Activated B cell treated with CpG ODN at 0.5 μM for 24 hours (primary cell): ENCODE results near the gene MPZL2. TPM values are rescaled to one million over a fixed set of nuclear protein-coding genes. Genes with fewer than 3 reads are reported as not detected.

Experiments
- ATAC-seq: fragments of 200-7000 bp; cut with Tn5 transposase; one replicate; pipeline ENCODE4 v1.10.0; 2021; ENCODE audit warnings: low read depth, mild to moderate bottlenecking, moderate library complexity
- CTCF ChIA-PET: fragments of 350-600 bp; sonication (Branson Sonifier 250); formaldehyde crosslinking; loops from one replicate; lab custom pipeline; 2021; ENCODE audit warnings: antibody characterized with exemption; lab: Charles Lee
- POLR2A ChIA-PET: fragments of 350-600 bp; sonication (Branson Sonifier 250); formaldehyde crosslinking; loops from one replicate; lab custom pipeline; 2021; ENCODE audit warnings: antibody characterized with exemption; lab: Charles Lee
- DNase-seq: peaks from one replicate; pipeline ENCODE4 v3.0.0; 2022
- H3K27ac Mint-ChIP-seq: one replicate; pipeline ENCODE4 v1.8.0; 2020; ENCODE audit warnings: mixed read lengths
- H3K27me3 Mint-ChIP-seq: one replicate; pipeline ENCODE4 v1.8.0; 2021; ENCODE audit warnings: mixed read lengths
- H3K36me3 Mint-ChIP-seq: one replicate; pipeline ENCODE4 v1.8.0; 2021; ENCODE audit warnings: low read depth, mixed read lengths
- H3K4me1 Mint-ChIP-seq: one replicate; pipeline ENCODE4 v1.8.0; 2021; ENCODE audit warnings: mixed read lengths
- H3K4me3 Mint-ChIP-seq: one replicate; pipeline ENCODE4 v1.8.0; 2020; ENCODE audit warnings: mild to moderate bottlenecking, mixed read lengths
- H3K9me3 Mint-ChIP-seq: one replicate; pipeline ENCODE4 v1.8.0; 2020; ENCODE audit warnings: mixed read lengths
- CTCF ChIP-seq: fragments of 200-600 bp; IDR thresholded peaks from one replicate; pipeline ENCODE4 v1.8.0; 2022; ENCODE audit warnings: antibody characterized with exemption, mild to moderate bottlenecking
- intact Hi-C: fragments of 100-400 bp; cut with micrococcal nuclease; formaldehyde crosslinking; loops from one replicate; pipeline ENCODE4 v1.15.1; 2024
- total RNA-seq: library from RNA; stranded (reverse); gene quantifications from 2 replicates; pipeline ENCODE4 v1.2.3, GENCODE V29; 2022

MPZL2 gene
- total RNA-seq, 1 donor from 2014 or later: not detected

DNA sequence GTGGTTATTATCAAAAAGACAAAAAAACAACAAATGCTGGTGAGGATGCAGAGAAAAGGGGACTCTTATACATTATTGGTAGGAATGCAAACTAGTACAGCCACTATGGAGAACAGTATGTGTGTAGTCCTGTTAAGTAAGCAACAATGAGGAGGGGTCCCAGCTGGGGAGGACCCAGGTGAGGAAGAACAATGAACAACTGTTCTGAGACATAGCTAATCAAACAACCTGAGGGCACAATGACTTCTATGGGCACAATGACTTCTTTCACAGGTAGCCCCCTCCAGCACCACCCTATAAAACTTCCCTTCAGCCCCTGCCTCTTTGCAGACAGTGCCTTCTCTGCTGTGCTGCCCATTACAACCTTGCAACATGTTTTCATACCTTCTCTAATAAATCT, 44.9 kb downstream of the MPZL2 start:
- Mint-ChIP-seq H3K27ac (no peak overlapping the region), H3K27me3 (peaks cover 50% of the 10 kb centered on the region), H3K4me3 (no peak overlapping the region), H3K9me3 (no peaks in the 10 kb centered on the region), H3K36me3 (no peaks in the 10 kb centered on the region), H3K4me1 (peaks cover 38% of the 10 kb centered on the region)
- ChIA-PET CTCF (no interaction called here), POLR2A (no interaction called here)
- no peak for DNase-seq
- intact Hi-C loops: no loop called here
- TF ChIP-seq CTCF: no peak
- no peak for ATAC-seq

GRCh38 chr11:118217575-118217974, 46.5 kb downstream of the MPZL2 start:
- no peak for ATAC-seq
- Mint-ChIP-seq H3K4me1 (peaks cover 47% of the 10 kb centered on the region), H3K27ac (no peak overlapping the region), H3K4me3 (no peak overlapping the region), H3K9me3 (no peaks in the 10 kb centered on the region), H3K27me3 (peaks cover 43% of the 10 kb centered on the region), H3K36me3 (no peaks in the 10 kb centered on the region)
- CTCF ChIA-PET: no interaction called here
- TF ChIP-seq CTCF: no peak
- DNase-seq: no peak
- intact Hi-C loops: no loop called here
- POLR2A ChIA-PET: interaction anchor here (0.5 kb wide), 1 partner anchor 55 kb away, joined by 3 read pairs; no protein-coding TSS in a partner anchor

DNA sequence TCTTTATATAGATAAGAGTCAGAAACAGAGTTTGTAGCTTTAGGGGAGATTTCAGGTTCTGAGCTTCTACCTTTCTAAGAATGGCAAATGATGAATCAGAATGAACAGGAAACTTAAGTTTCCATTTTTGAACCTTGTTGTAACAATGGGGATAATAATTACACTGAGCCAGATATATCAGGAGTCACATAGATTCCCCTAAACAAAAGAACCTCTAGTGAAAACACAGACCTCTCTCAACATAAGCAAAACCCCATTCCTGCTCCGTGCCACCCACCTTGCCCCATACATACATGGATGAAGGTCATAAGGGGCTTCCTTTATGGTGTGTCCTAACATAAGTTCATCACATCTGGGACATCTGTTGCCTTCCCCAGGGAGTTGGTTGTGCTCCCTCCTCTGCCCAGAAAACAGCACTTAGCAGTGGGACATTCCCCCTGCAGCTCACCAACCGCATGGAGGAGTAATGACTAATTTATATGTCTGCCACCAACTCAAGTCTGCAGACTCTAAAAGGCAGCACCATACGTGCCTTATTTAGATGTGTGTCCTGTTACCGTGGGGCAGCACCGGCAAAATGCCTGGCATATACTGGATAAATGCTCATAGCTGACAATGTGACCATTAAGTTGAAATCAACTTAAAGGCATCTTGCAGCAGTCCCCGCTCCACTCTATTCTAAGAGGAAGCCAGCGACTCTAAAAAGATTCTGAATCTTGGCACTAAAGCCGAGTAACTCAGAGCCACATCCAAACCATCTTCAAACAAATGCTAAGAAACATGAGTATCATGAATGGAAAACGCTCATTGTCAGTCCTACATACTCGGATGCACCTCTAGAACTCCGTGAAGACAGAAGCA, 47.2 kb downstream of the MPZL2 start:
- no peaks in the 10 kb centered on the region for H3K9me3 Mint-ChIP-seq
- ATAC-seq (peak; percentile 56), DNase-seq (no peak)
- intact Hi-C loops: no loop called here
- ChIA-PET POLR2A (interaction anchor here (0.5 to 1.1 kb wide), 6 partner anchors 10 to 1033 kb away, joined by 3 to 6 read pairs (median 3); partner anchors contain the start of gene MPZL2), CTCF (interaction anchor here (0.7 to 1.1 kb wide), 2 partner anchors 22 to 63 kb away, joined by 3 to 4 read pairs; no protein-coding TSS in a partner anchor)
- peak overlapping the region; percentile 42 for H3K27ac Mint-ChIP-seq
- peaks cover 54% of the 10 kb centered on the region for H3K4me1 Mint-ChIP-seq
- H3K27me3 Mint-ChIP-seq: peaks cover 38% of the 10 kb centered on the region
- peak overlapping the region; percentile 20 for H3K4me3 Mint-ChIP-seq
- TF ChIP-seq CTCF: no peak
- H3K36me3 Mint-ChIP-seq: no peaks in the 10 kb centered on the region

DNA sequence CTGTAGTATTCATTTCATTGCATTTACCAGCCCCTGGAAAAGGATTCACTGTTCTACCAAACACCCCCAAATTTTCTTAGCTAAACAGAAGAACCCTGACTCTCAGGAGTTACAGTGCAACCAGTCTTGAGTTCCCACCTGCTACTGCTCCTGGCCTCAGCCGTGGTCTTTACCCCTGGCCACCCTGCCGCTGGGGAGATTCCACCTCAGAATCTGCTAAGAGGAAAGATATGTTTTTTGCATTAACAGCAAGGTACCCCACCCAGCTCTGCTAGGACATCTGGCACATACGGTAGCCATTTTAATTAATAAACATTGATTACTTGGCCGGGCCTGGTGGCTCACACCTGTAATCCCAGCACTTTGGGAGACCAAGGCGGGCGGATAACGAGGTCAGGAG, 48.3 kb downstream of the MPZL2 start:
- no peak overlapping the region for H3K4me3 Mint-ChIP-seq
- H3K27ac Mint-ChIP-seq: no peak overlapping the region
- intact Hi-C loops: loop anchor here (2.0 kb wide), 1 partner anchor 29 kb away; no protein-coding TSS in a partner anchor
- H3K9me3 Mint-ChIP-seq: no peaks in the 10 kb centered on the region
- CTCF ChIA-PET: interaction anchor here (0.6 to 5.4 kb wide), 2 partner anchors 17 kb away, joined by 3 to 38 read pairs; no protein-coding TSS in a partner anchor
- H3K27me3 Mint-ChIP-seq: peaks cover 34% of the 10 kb centered on the region
- POLR2A ChIA-PET: interaction anchor here (0.6 to 1.1 kb wide), 2 partner anchors 26 to 241 kb away, joined by 3 read pairs; no protein-coding TSS in a partner anchor
- peaks cover 57% of the 10 kb centered on the region for H3K4me1 Mint-ChIP-seq
- TF ChIP-seq CTCF: no peak
- H3K36me3 Mint-ChIP-seq: no peaks in the 10 kb centered on the region
- ATAC-seq (no peak), DNase-seq (no peak)

GRCh38 chr11:118215262-118215661, 48.8 kb downstream of the MPZL2 start:
- H3K4me1 Mint-ChIP-seq: peaks cover 57% of the 10 kb centered on the region
- ChIA-PET CTCF (interaction anchor here (1.2 to 5.4 kb wide), 4 partner anchors 16 to 1123 kb away, joined by 3 to 38 read pairs (median 6); no protein-coding TSS in a partner anchor), POLR2A (interaction anchor here (1.5 to 4.3 kb wide), 4 partner anchors 10 to 220 kb away, joined by 8 to 25 read pairs (median 14); partner anchors contain the start of genes JAML, KMT2A and MPZL3)
- no peak overlapping the region for H3K27ac Mint-ChIP-seq
- H3K27me3 Mint-ChIP-seq: peaks cover 35% of the 10 kb centered on the region
- H3K9me3 Mint-ChIP-seq: no peaks in the 10 kb centered on the region
- intact Hi-C loops: loop anchor here (2.0 kb wide), 1 partner anchor 30 kb away; no protein-coding TSS in a partner anchor
- no peak for DNase-seq
- H3K4me3 Mint-ChIP-seq: no peak overlapping the region
- no peaks in the 10 kb centered on the region for H3K36me3 Mint-ChIP-seq
- TF ChIP-seq CTCF: no peak
- no peak for ATAC-seq
